Epidermal melanocyte (primary cell): ENCODE data around the gene KHDC4.
A peak's percentile ranks its signal among the peaks of the same experiment; 100 is the strongest.

Experiments
- DNase-seq: peaks from one replicate; pipeline ENCODE4 v3.0.0; 2011; ENCODE audit warnings: low spot score; ENCODE audit not compliant: insufficient read length

Gene KHDC4

DNA sequence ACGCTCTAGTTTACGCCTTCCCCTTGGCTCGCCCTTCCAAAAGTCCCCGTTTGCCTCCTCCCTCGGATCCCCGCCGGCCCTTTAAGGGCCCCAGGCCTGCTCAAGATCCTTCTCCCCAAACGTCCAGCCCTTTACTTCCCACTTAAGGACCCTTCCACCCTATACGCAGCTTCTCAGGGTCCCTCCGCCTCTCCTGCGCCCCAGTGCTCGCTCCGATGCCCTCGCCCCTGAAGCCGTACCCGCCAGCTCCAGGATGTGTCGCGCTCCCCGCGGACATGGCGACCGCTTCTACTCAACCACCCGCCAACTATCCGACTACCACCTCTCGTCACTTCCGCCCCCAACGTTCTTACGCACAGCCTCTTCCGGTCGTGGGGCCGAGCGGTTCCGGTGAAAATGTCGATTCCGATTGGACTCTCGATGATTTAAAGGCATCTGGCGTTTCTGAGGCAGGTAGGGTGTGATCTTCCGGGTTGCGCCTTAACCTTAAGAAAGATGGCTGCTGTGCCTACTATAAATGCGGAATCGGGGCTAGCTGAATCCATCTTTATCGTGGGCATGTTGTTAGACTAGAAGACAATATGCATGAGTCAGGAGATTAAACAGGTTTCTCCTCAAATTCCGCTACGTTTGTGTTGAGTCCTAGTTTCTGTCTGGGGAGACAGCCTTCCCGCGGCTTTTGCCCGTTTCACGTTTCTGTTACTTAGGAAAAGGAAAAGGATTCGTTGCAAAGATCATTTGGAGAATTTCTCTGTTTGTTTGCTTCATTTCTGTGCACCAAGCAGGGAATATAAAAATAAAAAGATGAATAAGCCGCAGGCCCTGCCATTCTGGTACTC, at the start of gene KHDC4:
Gene KHDC4 (minus strand): TSS at position 317 of the 839 bp plus-strand sequence. CDS start 40 bp downstream, at position 277.
- DNase-seq: peak; percentile 93

DNA sequence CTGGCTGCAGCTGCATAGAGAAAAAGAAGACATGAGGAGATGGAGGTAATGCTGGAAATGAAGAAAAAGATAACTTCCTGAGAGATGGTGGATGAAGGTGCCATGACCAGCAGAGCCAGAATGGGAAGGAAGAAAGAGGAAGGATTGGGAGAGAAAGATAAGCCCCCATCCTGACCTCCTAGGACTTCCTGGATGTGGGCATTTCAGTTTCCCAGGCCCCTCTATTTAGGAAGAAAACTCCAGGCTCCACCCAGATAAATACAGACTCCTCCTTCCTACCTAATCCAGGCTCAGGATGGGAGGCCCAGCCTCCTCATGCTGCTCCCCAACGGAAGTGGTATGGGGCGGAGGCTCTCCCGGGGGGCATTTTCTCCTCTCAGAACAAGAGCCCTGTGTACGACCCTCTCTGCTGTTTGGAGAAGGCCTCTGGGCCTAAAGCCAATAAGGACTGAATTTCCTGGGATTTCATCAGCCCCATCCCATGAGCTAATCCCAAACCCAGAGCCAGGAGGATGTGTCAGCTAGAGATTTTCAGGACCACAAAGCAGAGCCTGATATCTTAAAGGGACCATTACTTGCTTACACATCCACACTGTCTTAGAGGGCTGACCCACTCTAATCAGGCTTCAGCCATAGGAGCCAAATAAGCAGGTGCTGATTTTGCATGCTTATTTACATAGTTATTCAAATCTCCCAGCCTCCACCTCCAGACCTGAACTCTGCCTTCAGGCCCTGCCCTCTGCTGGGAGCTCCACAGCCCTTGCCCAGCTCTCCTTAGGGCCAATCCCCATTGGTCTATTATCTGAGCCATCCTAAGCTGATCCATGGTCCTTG, 49.2 kb upstream of the KHDC4 start:
- DNase-seq: peak; percentile 85

DNA sequence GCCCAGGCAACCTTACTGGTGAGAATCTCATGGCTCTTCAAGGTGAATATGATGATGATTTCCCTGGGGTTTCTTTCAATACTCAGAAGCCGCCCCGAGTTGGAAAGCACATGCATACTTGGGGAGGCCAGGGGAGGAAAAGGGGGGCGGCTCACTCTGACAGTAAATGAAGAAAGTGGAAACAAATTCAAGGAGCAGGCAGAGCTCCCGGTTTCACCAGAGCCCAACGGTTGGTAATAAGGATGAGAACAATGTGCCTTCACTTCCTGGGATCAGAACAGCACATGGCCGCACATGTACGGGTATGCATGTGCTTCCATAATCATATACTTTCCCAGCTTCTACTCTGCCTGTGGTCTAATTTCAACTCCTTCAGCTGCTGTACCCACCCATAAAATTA, 47.9 kb upstream of the KHDC4 start:
- peak; percentile 11 for DNase-seq

DNA sequence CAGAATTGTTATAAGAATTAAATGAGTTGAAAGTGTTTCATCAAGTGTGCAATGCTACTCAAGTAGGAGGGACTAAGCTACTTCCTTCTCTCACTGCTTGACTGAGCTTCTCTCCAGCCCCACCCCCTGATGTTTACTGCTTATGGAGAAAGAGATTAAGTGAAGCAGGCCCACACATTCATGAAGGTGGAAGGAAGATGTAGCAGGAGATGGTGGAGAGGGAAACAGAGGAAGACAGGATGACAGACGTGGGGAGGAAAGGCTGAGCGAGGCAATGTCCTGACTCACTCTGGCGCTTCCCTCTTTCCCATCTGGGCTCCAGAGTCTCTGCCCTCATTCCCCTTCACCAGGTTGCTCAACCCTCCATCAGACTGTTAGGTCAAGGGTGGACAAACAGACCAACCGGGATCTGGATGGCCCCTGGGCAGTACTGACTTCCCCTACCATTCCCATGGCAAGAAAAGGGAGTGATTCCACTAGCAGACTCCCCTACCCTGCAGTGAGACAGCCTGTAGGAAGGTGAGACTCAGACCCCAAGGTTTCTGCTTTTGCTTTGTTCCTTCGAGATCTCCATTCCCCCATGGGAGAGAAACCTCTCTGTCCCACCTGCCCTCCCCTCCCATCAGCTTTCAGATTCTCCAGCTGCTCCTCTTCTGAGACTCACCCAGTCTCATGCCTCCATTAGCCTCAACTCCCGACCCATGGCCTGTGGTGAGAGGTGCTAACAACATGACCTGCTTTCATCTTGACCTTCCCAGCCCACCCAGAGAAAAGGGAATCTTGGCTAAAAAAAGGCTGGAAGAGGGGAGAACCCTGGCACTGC, 47.3 kb upstream of the KHDC4 start:
- DNase-seq: peak; percentile 48

DNA sequence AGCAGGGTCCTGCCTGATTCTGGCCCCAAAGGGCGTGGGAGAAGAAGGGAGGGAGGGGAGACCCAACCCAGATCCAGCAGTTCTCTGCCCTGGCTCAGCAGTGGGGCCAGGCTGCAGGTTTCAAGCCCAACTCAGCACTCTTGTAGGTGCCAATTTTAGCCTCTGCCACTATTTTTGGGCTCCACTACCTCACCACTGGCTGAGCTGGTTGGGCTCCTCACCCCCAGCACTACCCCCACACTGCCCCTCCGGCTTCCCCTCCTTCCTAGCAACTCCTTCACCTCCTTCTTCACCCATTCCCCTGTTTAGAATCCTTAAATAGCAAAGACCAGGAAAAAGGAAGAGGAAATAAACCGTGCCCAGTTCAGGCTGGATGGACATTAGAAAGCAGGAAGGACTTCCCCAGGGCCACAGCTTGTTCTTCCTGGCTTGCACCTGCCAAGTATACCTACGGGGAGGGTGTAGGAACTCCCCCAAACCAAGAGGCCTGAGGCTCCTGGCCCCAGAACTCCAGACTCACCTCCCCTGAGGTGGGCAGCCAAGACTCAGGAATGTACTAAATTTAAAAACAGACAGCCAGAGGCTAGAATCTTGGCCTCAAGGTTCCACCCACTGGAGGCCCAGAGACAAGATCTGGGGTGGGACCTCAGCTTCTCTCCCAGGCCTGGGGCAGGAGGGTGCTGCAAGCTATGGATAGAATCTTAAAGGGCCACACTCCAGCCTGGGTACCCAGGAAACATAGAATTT, 45.6 kb upstream of the KHDC4 start:
- peak; percentile 7 for DNase-seq

DNA sequence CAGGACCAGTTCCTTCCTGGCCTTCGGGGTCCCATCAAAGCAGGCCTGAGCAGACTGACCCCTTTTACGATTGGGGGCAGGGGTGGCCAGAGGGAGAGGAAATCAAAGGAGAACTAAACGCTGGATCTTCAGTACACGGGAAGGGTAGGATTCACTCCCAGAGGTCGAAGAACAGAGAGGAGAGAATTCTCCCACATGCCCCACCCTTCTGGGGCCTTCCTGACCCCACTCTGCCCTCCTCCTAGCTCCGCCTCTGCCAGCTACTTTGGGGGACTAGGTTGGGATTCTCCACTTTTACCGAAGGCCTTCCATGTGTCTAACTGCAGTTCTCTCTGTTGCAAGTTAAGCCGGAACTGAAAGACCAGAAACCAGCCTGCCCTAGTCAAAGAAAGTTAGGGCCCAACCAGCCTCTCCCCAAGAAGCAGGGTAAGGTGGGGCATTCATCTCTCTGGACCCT, 44.8 kb upstream of the KHDC4 start:
- DNase-seq: peak; percentile 19

DNA sequence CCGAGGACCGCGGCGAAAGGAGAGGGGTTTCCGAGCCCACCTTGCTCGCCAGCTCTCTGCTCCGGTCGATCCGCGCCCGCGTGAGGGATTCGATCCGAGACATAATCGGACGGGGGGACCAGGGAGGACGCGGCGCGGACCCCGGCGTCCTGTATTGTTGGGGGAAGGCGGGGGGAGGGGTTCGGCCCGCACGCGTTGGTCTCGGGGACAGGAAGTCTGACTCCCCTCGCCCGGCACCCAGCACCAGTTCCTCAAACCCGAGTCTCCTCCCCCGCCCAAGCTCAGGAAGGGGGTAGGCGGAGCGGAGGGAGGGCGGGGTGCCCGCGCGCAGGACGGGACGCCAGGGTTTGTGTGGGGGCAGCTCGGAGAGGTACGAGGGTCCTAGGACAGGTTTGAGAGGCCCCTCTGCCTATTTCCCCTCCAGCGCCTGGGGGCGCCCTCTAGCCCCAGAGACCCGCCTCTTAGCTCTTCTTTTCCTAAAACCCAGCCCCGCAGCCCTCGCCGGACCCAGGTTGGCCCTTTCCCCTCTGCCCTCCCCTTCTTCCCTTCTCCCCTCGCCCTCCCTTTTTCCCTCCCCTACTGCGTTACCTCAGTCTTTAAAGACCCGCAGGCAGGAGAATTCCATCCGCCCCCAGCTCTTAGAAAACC, 44.2 kb upstream of the KHDC4 start, which contains the start of gene ARHGEF2:
Gene ARHGEF2 (minus strand): TSS at position 223 of the 648 bp plus-strand sequence. CDS start 120 bp downstream, at position 103.
- DNase-seq: no peak

DNA sequence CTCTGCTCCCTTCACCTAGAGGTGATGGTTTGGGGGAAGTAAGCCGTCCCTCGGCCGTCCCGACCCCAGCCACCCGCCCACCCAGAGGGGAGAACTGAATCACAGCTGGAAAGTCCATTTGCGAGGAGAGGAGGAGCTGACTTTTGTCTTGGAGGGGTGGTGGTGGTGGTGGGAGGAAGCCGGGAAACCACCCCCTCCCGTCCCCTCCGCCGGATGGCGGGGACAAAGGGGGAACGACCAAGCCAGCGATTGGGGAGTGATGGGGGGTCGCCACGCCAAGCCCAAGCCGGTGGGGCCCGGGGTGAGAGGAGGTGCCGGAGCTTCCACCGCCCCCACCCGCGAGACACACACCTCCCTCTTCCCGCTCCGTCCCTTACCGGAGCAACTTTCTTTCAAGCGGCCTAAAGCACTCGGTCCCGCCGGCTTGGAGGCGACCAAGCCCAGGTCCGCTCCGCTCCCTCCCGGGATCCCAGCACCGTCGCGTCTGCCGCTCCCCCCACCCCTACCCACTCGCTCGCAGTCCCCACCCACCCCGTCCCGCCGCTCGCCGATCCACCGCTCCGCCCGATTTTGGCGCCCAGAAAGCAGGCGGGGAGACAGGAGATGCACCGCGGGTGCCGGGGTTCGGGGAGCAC, 43.6 kb upstream of the KHDC4 start:
- DNase-seq: no peak

DNA sequence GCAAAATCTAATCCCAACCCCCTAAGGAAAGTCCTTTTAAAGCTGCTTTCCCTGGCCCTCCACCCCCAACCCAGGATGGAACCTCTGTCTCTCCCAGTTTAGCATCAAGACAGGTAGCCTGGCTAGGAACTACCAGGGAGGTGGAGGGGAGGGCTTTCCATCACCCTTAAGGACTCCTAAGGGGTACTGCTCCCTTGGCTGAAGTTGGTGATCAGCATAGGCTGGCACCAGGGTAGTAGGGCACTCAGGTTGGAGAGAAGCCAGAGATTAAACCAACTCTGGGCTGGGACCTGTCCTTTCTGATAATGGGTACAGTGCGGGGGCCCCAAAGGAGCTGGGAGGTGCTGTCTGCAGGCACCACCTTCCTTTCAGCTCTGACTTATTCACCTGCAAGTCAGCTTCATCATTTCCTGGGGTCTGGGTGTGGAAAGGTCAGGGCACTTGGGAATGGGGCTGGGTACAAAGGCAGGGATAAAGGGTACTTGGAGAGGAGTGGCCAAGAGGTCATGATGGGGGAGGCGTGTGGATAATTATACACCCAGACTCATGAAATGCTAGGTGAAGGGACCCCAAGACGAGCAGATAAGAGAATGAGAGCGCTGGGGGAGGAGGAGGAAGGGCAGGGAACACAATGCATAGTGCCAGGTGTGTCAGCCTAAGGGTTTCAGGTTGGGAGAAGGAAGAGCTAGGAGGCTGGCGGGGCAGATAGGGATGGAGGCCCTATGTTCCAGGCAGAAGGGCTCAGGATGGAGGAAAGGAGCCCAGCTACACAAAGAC, 42.9 kb upstream of the KHDC4 start:
- DNase-seq: no peak

DNA sequence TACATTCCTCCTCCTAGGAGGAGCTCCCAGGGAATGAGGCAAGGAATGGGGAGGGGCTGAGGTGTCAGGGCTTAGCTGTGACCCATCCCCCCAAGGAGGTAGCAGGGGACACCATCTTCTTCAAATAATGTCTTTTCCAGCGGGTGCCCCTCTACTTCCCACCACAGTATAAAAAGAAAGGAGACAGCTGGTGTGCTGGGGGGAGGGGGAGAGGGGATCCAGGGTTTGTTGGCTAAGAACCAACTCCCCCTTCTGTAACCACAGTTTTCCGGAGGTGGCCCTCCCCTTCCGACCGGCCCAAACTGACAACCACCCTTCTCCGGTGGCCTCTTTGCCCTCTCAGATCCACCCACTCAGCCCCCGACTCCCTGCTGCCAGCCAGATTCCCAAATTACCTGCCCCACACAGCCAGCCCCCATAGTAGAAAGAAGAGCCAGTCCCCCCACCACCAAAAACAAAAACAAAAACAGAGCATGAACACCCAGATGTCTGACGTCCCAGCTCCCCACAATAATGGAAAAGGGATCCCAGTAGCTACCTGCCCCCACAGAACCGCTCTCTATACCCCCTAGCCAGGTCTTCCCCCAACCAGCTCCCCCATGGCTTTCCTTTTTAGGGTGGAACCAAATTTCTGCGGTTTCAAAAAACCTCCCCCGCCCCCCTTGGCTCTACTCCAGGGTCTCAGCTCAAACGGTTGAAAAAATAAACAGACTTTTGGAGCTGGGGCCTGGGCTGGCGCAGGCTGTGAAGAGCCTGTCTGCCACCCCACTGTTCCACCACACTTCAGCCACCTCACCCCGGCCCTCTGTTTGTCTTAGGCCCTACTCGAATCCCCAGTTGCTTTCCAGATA, 42.1 kb upstream of the KHDC4 start:
- DNase-seq: no peak

DNA sequence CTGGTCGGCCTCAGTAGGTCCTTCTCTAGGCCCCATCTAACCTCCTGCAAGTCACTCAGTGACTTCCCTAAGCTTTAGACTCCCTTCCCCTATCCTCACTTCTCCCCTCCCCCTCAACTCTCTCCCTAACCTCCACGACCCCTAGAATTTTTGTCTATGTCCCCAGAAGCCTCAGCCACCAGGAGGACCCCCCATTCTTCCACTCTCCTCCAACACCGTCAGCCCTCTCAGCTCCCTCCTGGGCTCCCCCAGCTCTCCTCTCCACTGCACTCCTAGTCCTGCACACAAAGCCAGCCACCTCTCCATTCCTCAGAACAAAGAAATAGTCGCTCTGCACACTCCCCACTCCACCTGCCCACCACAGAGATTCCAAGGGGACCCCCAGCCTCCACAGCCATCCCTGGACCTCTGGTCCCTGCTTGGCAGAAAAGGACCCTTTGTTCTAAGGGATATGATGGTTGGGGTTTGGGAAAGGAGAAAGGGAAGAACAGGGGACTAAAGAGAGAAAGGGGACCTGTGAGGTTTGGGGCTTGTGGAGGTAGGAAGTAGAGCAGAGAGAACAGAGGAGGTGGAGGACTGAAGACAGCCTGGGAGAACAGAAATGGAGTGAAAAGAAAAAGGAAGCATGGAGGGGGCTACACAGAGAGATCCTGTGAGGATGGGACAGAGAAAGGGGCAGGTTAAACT, 41.3 kb upstream of the KHDC4 start:
- DNase-seq: no peak

DNA sequence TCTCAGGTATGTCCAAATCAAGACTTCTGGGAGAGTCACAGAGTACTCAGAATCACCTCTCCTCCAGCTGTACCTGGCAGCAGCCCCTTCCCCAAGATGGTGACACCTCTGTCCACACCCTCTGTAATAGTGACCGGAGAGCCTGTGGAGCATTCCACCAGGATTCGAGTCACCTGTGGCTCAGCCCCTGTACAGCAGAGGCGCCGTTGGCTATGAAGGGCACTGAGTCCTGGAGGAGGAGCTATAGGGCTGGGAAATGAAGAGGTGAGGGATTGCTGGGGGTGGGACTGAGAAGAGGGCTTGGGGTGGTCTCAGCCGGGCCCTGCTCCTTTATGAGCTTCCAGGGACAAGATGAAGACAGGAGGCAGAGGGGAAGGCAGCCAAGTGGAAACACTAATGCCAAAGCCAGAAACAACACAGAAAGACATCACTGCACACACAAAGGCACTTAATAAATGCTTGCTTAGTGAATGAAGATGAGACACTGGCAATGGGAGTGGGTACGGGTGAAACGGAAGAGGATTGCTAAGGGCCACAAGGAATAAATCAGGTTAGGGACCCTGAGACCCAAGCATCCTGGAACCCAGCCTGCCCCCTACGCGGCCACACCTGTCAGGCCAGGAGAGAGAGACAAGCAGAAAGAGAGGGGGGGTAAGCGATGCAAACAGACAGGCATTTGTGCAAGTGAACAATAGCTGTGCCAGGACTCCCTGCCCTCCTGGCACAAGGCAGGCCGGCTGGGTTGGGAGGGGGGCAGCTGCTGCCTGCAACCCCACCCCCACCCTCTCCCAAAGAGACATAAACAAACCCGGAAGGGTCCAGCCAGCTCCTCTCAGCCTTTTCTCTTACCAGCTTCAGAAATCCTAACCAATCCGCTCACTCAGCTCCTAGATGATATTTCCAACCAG, 40.2 kb upstream of the KHDC4 start:
- no peak for DNase-seq

DNA sequence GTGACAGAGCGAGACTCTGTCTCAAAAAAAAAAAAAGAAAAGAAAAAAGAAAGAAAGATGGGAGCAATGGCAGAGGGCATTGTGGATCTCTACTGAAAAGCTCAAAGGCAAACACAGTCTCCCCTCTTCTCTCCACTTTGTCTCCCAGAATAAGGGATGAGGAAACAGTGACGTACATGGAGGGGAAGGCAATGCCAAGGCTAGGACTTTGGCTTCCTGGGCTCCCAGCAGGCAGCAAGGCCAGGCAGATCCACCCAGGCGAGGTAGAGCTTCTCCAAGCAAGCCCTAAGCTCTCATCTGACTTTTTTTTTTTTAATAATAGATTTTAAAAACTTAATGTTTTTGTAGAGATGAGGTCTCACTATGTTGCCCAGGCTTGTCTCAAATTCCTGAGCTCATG, 39.5 kb upstream of the KHDC4 start:
- no peak for DNase-seq

DNA sequence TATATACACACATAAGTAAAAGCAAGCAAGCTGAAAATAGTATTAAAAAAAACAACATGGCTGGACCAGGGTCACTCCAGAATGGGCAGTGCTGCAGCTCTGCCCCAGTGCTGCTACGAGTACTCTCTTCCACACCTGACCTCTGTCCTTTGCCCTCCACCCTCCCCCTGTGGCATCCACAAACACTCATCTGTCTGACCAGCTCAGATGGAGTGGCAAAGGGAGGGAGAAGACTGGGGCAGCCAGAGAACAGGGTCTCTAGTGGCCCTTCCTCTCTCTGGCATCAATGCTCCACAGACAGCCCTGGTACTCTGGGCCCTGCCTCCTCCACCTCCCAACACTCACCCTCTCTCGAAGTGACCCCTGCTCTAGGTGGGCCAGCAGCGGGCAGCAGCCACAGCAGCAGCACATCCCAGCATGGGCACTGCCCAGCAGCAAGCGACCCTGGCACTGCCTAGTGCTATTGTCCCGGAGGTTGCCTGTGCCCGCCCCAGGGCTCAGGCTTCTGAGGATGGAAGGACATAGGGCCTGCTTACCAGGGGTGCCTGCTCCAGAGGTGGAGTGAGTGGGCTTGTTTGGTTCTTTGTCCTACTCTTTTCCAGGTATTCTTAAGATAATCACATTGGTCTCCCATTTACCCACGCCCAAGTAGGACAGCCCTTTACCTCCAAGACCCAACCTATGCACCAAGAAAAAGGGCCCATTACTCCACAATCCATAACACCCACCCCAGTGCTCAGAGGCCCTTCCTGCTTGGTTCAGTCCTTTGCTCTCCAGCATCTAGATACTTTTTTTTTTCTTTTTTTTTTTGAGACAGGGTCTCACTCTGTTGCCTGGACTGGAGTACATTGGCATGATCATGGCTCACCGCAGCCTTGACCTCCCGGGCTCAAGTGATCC, 37.9 kb upstream of the KHDC4 start:
- no peak for DNase-seq

DNA sequence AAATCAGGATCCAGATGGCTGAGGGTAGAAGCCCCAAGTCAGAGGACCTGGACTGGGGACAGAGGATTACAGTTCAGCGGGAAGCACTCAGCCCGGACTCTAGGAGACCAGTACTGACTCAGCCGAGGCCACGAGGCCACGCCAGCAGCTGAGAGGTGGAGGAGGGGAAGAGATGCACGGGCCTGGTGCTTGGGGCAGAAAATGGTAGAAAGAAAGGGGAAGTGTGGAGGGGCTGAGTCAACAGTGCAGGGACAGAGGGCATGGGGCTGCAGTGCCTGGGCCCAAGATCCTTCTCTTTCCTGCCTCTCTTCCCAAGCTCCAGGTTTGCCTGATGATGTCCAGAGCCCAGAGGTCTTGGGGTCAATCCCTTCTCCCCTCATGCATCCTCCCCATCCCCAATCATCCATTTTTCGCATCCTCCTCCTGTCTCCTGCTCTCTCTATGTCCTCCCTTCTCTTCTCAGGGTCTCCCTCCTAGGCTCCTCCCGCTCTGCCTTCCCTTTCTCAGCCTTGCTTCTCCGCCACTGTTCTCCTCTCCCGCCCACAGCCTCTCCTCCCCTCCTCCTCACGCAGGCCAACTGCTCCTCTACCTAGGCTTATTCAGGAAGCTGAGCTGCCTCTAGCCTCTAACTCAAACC, 36.4 kb upstream of the KHDC4 start:
- peak; percentile 68 for DNase-seq
